Brain microvascular endothelial cell (primary cell): ENCODE measurements around the gene EHBP1.

ENCODE experiments used
- DNase-seq: peaks from one replicate; pipeline ENCODE4 v3.0.0-alpha.2; 2020
- H3K27ac ChIP-seq: fragments of 250-450 bp; sonication (Bioruptor Pico); 2 replicates; pipeline ENCODE4 v1.5.1; 2020; ENCODE audit warnings: mild to moderate bottlenecking, moderate library complexity
- H3K27me3 ChIP-seq: fragments of 250-450 bp; sonication (Bioruptor Pico); replicated peaks from 2 replicates; pipeline ENCODE4 v1.5.1; 2020; ENCODE audit warnings: mild to moderate bottlenecking
- H3K36me3 ChIP-seq: fragments of 250-450 bp; sonication (Bioruptor Pico); replicated peaks from 2 replicates; pipeline ENCODE4 v1.5.1; 2020; ENCODE audit warnings: mild to moderate bottlenecking
- H3K4me3 ChIP-seq: 2 replicates; pipeline ENCODE4 v1.5.1; 2011; ENCODE audit warnings: low read depth, mild to moderate bottlenecking, control low read depth, low read length, moderate library complexity
- in situ Hi-C: cut with HindIII; loops from 2 replicates; pipeline ENCODE4 v1.10.0; 2017; ENCODE audit warnings: low sequenced_read_pairs, low pct_ligation_motif_present
- TF ChIP-seq, protein P1 (sequence below): IDR thresholded peaks from 2 replicates; pipeline ENCODE4 v1.5.1; 2011; ENCODE audit warnings: low read depth, mild to moderate bottlenecking, moderate library complexity, low read length, control low read depth, inconsistent platforms; ENCODE audit errors: missing control alignments

Gene EHBP1

DNA sequence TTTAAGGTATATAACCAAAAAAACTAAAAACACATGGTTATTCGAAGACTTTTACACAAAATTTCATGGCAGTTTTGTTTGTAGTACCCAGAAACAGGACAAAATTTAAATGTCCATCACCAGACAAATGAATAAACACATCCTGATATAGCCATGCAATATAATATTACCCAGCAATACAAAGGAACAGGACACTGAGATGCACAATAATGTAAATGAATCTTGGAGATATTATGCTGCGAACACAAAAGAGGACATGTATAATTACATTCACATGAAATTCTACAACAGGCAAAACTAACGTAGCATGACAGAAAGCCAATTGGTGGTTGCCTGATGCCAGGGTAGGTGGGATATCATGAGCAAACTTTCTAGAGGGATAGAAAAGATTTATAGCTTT is 252.7 kb downstream of the EHBP1 start:
- Histone ChIP-seq H3K36me3 (peaks cover 2% of the 10 kb centered on the region), H3K27ac (no peak overlapping the region), H3K4me3 (no peak overlapping the region), H3K27me3 (no peaks in the 10 kb centered on the region)
- TF ChIP-seq, protein P1, sequence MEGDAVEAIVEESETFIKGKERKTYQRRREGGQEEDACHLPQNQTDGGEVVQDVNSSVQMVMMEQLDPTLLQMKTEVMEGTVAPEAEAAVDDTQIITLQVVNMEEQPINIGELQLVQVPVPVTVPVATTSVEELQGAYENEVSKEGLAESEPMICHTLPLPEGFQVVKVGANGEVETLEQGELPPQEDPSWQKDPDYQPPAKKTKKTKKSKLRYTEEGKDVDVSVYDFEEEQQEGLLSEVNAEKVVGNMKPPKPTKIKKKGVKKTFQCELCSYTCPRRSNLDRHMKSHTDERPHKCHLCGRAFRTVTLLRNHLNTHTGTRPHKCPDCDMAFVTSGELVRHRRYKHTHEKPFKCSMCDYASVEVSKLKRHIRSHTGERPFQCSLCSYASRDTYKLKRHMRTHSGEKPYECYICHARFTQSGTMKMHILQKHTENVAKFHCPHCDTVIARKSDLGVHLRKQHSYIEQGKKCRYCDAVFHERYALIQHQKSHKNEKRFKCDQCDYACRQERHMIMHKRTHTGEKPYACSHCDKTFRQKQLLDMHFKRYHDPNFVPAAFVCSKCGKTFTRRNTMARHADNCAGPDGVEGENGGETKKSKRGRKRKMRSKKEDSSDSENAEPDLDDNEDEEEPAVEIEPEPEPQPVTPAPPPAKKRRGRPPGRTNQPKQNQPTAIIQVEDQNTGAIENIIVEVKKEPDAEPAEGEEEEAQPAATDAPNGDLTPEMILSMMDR: no peak
- DNase-seq: no peak
- in situ Hi-C loops: no loop called here

DNA sequence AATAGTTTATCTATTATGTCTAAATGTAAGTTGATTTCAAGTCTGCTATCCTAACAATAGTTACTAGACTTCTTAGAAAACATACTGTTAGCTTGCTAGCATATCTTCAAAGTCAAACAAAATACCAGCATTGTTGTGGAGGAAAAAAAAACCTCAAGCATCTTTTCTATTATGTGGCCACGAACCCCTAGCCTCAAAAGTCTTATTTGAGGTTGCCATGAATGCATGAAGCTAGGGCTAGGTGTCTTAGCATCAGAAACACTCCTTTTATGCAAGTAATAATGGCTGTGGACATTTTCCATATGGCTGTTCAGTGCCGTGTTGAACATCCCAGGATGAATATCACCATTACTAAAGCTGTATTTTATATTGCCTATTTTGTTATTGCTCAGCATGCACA is 258.5 kb downstream of the EHBP1 start:
- Histone ChIP-seq H3K4me3 (no peak overlapping the region), H3K36me3 (no peaks in the 10 kb centered on the region), H3K27me3 (no peaks in the 10 kb centered on the region), H3K27ac (no peak overlapping the region)
- no peak for DNase-seq
- in situ Hi-C loops: no loop called here
- TF ChIP-seq, protein P1: no peak

DNA sequence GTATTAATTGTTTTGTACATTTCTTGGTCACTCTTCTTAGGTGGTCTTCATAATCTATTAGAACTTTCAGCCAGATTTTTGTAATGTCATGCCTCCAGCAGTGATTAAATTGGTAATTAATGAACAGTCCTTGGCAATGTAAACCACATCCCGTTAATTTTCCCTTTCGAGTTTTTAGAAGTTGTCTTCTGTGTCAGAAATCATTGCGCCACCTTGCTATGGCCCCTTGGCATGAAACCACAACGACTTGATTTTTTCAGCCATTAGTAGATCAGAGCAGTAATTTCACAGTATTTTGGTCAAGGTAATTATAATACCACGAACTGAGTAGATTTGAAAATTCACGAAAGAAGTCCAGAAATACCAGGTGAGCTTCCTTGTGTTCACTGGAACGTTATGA is 259.2 kb downstream of the EHBP1 start:
- Histone ChIP-seq H3K36me3 (no peaks in the 10 kb centered on the region), H3K4me3 (no peak overlapping the region), H3K27ac (no peak overlapping the region), H3K27me3 (no peaks in the 10 kb centered on the region)
- TF ChIP-seq, protein P1: no peak
- no peak for DNase-seq
- in situ Hi-C loops: no loop called here

DNA sequence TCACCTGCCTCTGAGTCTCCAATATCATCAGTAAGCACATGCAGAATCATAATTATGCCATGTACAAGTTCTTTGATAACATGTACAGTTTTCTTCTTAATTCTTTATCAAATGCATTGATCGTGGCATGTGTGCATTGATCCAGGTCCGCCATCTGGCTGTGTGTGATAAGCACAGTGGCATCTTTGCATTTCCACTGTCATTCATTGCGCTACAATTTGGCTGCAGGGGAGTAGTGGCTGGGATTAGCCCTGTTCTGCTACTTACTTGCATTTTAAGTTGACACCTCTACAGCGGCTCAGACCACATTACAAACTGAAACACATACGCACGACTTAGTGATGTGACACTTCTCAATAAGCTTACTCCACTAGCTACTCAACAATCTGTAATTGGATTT is 261.5 kb downstream of the EHBP1 start:
- no peak for DNase-seq
- H3K4me3 ChIP-seq: no peak overlapping the region
- in situ Hi-C loops: no loop called here
- no peak overlapping the region for H3K27ac ChIP-seq
- no peaks in the 10 kb centered on the region for H3K27me3 ChIP-seq
- no peaks in the 10 kb centered on the region for H3K36me3 ChIP-seq
- TF ChIP-seq, protein P1: no peak

DNA sequence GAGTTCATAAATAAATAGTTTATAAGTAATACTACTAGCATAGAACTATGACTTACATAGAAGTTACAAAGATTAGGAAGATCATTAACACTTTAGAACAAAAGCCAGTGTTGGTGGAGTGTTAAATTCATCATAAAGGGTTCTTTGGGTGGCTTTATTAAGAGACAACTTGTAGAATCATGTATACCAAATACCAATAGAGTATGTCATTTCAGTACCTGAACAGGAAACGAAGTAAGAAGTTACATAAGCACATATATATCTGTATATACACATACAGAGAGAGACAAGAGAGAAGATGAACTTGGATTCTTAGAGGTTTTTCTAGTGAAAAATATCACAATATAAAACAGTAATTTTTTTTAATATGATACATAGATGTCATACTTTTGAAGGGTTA is 262.7 kb downstream of the EHBP1 start:
- H3K27me3 ChIP-seq: no peaks in the 10 kb centered on the region
- no peak overlapping the region for H3K4me3 ChIP-seq
- TF ChIP-seq, protein P1: no peak
- H3K27ac ChIP-seq: no peak overlapping the region
- no peaks in the 10 kb centered on the region for H3K36me3 ChIP-seq
- in situ Hi-C loops: no loop called here
- DNase-seq: no peak

DNA sequence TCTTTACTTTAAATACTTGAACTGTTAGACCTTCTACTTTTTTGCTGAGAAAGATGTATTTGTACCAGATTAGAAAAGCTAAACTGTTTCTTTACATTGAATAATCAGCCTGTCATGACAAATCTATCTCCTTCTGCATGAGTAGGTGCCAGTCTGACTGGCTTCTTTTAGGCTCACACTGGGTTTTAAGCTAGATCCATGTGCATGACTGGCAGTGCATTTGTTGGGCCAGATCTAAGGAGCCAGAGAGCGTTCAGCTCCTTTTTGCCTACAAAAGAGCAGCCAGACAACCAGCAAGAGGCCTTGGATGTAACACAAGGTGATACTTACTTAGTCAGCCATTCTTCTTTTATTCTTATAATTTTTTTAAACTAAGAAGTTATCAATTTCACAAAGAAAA is 263.2 kb downstream of the EHBP1 start:
- H3K4me3 ChIP-seq: no peak overlapping the region
- TF ChIP-seq, protein P1: no peak
- DNase-seq: no peak
- H3K36me3 ChIP-seq: no peaks in the 10 kb centered on the region
- in situ Hi-C loops: no loop called here
- H3K27ac ChIP-seq: no peak overlapping the region
- no peaks in the 10 kb centered on the region for H3K27me3 ChIP-seq
